GM12878 (cell line): ENCODE data around the gene UBE2F. TPM values are rescaled to one million over a fixed set of nuclear protein-coding genes. Genes with fewer than 3 reads are reported as not detected.

Source experiments
- ATAC-seq: fragments of 200-7000 bp; cut with Tn5 transposase; 3 replicates; pipeline ENCODE4 v1.9.1; 2020; ENCODE audit warnings: mild to moderate bottlenecking, moderate library complexity
- BruUV-seq: library from RNA; stranded (reverse); fragments of 400-500 nt; replicated peaks from 2 replicates; lab custom pipeline; 2021; lab: Mats Ljungman, UMichigan
- CTCF ChIA-PET: fragments of 300-600 bp; sonication (Branson Sonifier 250); formaldehyde crosslinking; extraction: SDS; loops from one replicate; lab custom pipeline; 2021; ENCODE audit warnings: inconsistent platforms; lab: Yijun Ruan, JAX
- POLR2A ChIA-PET: fragments of 350-600 bp; formaldehyde crosslinking; extraction: SDS; loops from one replicate; lab custom pipeline; 2021; ENCODE audit warnings: inconsistent platforms; lab: Charles Lee
- RAD21 ChIA-PET: fragments of 300-600 bp; sonication (Branson Sonifier 250); formaldehyde crosslinking; loops from one replicate; lab custom pipeline; 2023; ENCODE audit warnings: antibody characterized with exemption; ENCODE audit not compliant: unreplicated experiment; lab: Charles Lee
- SMC1A ChIA-PET: fragments of 300-600 bp; sonication (Branson Sonifier 250); formaldehyde crosslinking; loops from one replicate; lab custom pipeline; 2023; ENCODE audit not compliant: unreplicated experiment, uncharacterized antibody; lab: Charles Lee
- DNase-seq: peaks from one replicate; pipeline ENCODE4 v3.0.0-alpha.2; 2011; ENCODE audit warnings: low read depth, low spot score
- FAIRE-seq: peaks from 3 replicates; lab custom pipeline; 2011; peaks lifted over from hg19 to GRCh38; lab: Jason Lieb, UNC
- H2AFZ ChIP-seq: 2 replicates; pipeline ENCODE4 v1.6.0; 2011; ENCODE audit warnings: low read depth, low read length, control low read depth; ENCODE audit not compliant: control insufficient read depth
- H3K27ac ChIP-seq: 2 replicates; pipeline ENCODE4 v1.5.1; 2011; ENCODE audit warnings: control low read depth; ENCODE audit not compliant: control insufficient read depth, insufficient read depth
- H3K27me3 ChIP-seq, 2 experiments: replicated peaks in 1 of 2; 2 replicates each; pipeline versions ENCODE4 v1.6.0 to v1.6.1; 2011; ENCODE audit warnings: low read length in 1 of 2; ENCODE audit not compliant: control insufficient read depth in 2 of 2, insufficient read depth in 2 of 2
- H3K36me3 ChIP-seq, 2 experiments: 2 replicates each; pipeline ENCODE4 v1.5.1; 2011; ENCODE audit warnings: low read length in 1 of 2; ENCODE audit not compliant: control insufficient read depth in 2 of 2, insufficient read depth in 2 of 2
- H3K4me1 ChIP-seq: 2 replicates; pipeline ENCODE4 v1.6.1; 2011; ENCODE audit warnings: mild to moderate bottlenecking, low read length, moderate library complexity, mixed read lengths; ENCODE audit not compliant: control insufficient read depth, insufficient read depth
- H3K4me2 ChIP-seq: 2 replicates; pipeline ENCODE4 v1.6.0; 2011; ENCODE audit warnings: control low read depth; ENCODE audit not compliant: control insufficient read depth, insufficient read depth
- H3K4me3 ChIP-seq: fragments of 200-600 bp; sonication (generic); 2 replicates; pipeline ENCODE4 v1.5.1; 2016
- H3K79me2 ChIP-seq: 2 replicates; pipeline ENCODE4 v1.6.0; 2011; ENCODE audit warnings: low read length; ENCODE audit not compliant: control insufficient read depth, insufficient read depth
- H3K9ac ChIP-seq: 2 replicates; pipeline ENCODE4 v1.8.0; 2011; ENCODE audit warnings: low read length, control low read depth, mixed read lengths; ENCODE audit not compliant: control insufficient read depth, insufficient read depth
- H3K9me3 ChIP-seq: replicated peaks from 3 replicates; pipeline ENCODE4 v1.5.1; 2011; ENCODE audit warnings: mild to moderate bottlenecking, low read length; ENCODE audit not compliant: control insufficient read depth, insufficient read depth
- H4K20me1 ChIP-seq: 2 replicates; pipeline ENCODE4 v1.6.0; 2011; ENCODE audit not compliant: control insufficient read depth, insufficient read depth
- ASH2L ChIP-seq: fragments of 300-600, 200-600 bp; sonication (generic); IDR thresholded peaks from 2 replicates; pipeline ENCODE4 v1.6.1; 2017; ENCODE audit warnings: low read depth, mild to moderate bottlenecking, borderline replicate concordance
- FOXM1 ChIP-seq: IDR thresholded peaks from 2 replicates; pipeline ENCODE4 v1.6.1; 2012; ENCODE audit warnings: low read depth, mild to moderate bottlenecking, inconsistent platforms, low read length, moderate library complexity
- IKZF1 ChIP-seq: fragments of 450-650 bp; conservative IDR thresholded peaks from 2 replicates; pipeline ENCODE4 v1.6.1; 2017; ENCODE audit warnings: antibody characterized with exemption, mild to moderate bottlenecking
- NFYA ChIP-seq: IDR thresholded peaks from 2 replicates; pipeline ENCODE4 v1.6.1; 2011; ENCODE audit warnings: low read depth, mild to moderate bottlenecking, low read length, improper control_type of control experiment, borderline replicate concordance
- STAT1 ChIP-seq: fragments of 450-650 bp; conservative IDR thresholded peaks from 2 replicates; pipeline ENCODE4 v1.6.1; 2014; ENCODE audit warnings: antibody characterized with exemption, mild to moderate bottlenecking
- in situ Hi-C: fragments of 300-500 bp; cut with MboI; formaldehyde crosslinking; loops from 9 replicates; pipeline ENCODE4 v1.14.3; 2018; ENCODE audit warnings: mixed read lengths
- intact Hi-C: fragments of 100-400 bp; cut with micrococcal nuclease; formaldehyde crosslinking; loops from one replicate; pipeline ENCODE4 v1.14.2; 2022; ENCODE audit not compliant: unreplicated experiment
- polyA plus RNA-seq, 11 experiments: library from polyadenylated mRNA; depleted of rRNA in 4 of 11; unstranded in 6 of 11; stranded (reverse) in 5 of 11; fragments of >200 nt; fragmentation: Nextera tagmentation in 4 of 11; fragmentation: Illumina TruSeq in 1 of 11; extraction: Ambion mirVana in 4 of 11; extraction: Trizol in 1 of 11; gene quantifications; 1 replicate in 1 of 11; 2 replicates in 10 of 11; pipeline versions ENCODE4 v1.2.1 to v1.2.3, GENCODE V29; 2011 to 2016; ENCODE audit warnings: inconsistent platforms in 2 of 11, missing spikeins in 2 of 11, low read depth in 1 of 11
- total RNA-seq, 4 experiments: library from RNA; depleted of rRNA in 3 of 4; stranded (reverse); fragments of >200 nt in 3 of 4; fragmentation: Illumina TruSeq in 1 of 4; extraction: Trizol in 1 of 4; gene quantifications; 2 replicates each; pipeline versions ENCODE4 v1.2.1 to v1.2.3, GENCODE V29; 2013 to 2021
- TF ChIP-seq, protein P1 (sequence below): fragments of 450-650 bp; IDR thresholded peaks from 2 replicates; pipeline ENCODE4 v1.6.1; 2018; ENCODE audit warnings: borderline replicate concordance, mild to moderate bottlenecking; ENCODE audit not compliant: partially characterized antibody

UBE2F gene
- total and polyA plus RNA-seq, 10 of the 15 experiments (the other 5 are each of a cell fraction or from before 2014, with no cell fraction given) = 12.3 to 64.4 (median 31.5) TPM

DNA sequence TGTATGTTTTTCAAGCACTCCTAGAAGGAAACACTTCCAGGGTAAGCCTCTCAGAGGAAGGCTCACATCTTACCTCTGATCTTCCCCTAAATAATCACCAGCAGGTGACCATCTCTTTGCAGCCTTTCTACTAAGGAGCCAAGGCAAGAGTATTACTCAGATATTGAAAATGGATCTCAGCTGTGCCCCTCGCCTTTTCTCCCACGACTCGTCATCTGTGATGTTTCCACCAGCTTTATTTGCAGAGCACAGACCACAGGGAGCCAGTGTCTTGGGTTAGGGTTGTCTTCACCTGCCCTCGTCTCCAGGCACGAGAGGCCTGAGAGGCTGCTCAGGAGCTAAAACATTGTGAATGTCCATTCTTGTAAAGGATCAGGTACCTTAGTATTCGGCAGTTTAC is 77.0 kb downstream of the UBE2F start (continued):
- TF ChIP-seq NFYA (no peak), FOXM1 (no peak), STAT1 (no peak), ASH2L (no peak)

DNA sequence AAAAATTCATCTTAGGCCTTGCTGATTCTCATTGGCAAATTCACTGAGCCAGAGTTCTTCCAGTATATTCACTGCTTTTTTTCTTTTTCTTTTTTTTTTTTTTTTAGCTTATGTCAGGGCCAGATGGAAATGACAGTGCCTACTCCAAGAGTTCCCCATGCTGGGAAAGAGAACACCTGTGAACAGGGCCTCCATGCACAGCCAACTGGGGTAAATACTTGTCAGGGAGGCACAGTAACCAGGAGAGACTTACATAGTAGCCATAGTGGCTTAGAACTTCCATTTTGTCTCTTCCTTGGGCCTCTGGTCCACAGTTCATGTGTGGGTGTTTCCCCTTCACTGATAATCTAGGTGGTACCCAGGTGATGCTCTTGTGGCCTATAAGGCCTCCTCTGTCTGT is 78.8 kb downstream of the UBE2F start:
- FAIRE-seq (no peak), DNase-seq (no peak), ATAC-seq (no peak)
- peaks cover 0 to 2% of the 10 kb centered on the region in 2 experiments; a peak in 2 of 4 replicates for H3K36me3 ChIP-seq
- H3K27ac ChIP-seq = no peak overlapping the region
- H3K9me3 ChIP-seq = no peaks in the 10 kb centered on the region
- H3K9ac ChIP-seq = no peak overlapping the region
- in situ Hi-C loops = no loop called here
- POLR2A ChIA-PET = no interaction called here
- H2AFZ ChIP-seq = no peak overlapping the region
- H3K4me2 ChIP-seq = no peak overlapping the region
- H3K4me3 ChIP-seq = no peak overlapping the region
- intact Hi-C loops = no loop called here
- H3K27me3 ChIP-seq = no peaks in the 10 kb centered on the region
- RAD21 ChIA-PET = no interaction called here
- no peaks in the 10 kb centered on the region for H3K4me1 ChIP-seq
- no peaks in the 10 kb centered on the region for H3K79me2 ChIP-seq
- CTCF ChIA-PET = no interaction called here
- TF ChIP-seq, protein P1, sequence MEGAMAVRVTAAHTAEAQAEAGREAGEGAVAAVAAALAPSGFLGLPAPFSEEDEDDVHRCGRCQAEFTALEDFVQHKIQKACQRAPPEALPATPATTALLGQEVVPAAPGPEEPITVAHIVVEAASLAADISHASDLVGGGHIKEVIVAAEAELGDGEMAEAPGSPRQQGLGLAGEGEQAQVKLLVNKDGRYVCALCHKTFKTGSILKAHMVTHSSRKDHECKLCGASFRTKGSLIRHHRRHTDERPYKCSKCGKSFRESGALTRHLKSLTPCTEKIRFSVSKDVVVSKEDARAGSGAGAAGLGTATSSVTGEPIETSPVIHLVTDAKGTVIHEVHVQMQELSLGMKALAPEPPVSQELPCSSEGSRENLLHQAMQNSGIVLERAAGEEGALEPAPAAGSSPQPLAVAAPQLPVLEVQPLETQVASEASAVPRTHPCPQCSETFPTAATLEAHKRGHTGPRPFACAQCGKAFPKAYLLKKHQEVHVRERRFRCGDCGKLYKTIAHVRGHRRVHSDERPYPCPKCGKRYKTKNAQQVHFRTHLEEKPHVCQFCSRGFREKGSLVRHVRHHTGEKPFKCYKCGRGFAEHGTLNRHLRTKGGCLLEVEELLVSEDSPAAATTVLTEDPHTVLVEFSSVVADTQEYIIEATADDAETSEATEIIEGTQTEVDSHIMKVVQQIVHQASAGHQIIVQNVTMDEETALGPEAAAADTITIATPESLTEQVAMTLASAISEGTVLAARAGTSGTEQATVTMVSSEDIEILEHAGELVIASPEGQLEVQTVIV = no peak
- no peak for TF ChIP-seq IKZF1
- no peaks in the 10 kb centered on the region for H4K20me1 ChIP-seq
- SMC1A ChIA-PET = interaction anchor here (1.5 kb wide), 1 partner anchor 17 kb away, joined by 4 read pairs; no protein-coding TSS in a partner anchor
- no TSS peak for BruUV-seq
